ENCODE measurements around the gene ZNF142. TPM values are rescaled to one million over a fixed set of nuclear protein-coding genes. Genes with fewer than 3 reads are reported as not detected.

Gene ZNF142
- total and polyA plus RNA-seq, 12 donors: 4.4 to 29.5 (median 22.0) TPM

DNA sequence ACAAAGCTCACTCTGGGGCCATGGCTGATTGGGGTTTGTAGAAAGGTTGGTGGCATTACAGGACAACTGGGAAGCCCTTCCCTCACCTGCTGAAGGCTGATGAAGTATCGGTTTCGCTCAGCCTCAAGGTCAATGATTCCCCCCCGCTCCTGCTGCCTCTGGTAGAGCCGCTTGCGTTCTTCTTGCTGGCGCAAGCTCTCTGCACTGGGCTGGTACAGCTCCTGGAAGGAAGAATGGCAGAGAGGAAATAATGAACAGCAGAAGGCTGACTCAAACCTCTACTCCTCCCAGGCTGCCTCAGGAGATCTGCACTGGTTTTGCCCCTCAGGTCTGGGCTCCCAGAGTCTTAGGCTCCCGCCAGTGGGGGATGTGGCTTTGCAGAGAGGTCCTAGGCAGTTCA, 5.2 kb upstream of the ZNF142 start:
- TF ChIP-seq, protein P1, sequence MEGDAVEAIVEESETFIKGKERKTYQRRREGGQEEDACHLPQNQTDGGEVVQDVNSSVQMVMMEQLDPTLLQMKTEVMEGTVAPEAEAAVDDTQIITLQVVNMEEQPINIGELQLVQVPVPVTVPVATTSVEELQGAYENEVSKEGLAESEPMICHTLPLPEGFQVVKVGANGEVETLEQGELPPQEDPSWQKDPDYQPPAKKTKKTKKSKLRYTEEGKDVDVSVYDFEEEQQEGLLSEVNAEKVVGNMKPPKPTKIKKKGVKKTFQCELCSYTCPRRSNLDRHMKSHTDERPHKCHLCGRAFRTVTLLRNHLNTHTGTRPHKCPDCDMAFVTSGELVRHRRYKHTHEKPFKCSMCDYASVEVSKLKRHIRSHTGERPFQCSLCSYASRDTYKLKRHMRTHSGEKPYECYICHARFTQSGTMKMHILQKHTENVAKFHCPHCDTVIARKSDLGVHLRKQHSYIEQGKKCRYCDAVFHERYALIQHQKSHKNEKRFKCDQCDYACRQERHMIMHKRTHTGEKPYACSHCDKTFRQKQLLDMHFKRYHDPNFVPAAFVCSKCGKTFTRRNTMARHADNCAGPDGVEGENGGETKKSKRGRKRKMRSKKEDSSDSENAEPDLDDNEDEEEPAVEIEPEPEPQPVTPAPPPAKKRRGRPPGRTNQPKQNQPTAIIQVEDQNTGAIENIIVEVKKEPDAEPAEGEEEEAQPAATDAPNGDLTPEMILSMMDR (IDR thresholded peaks at IDR 0.05): no peak
- Histone ChIP-seq H3K9me3 (no peaks in the 10 kb centered on the region), H3K27ac (no peak overlapping the region), H3K27me3 (no peaks in the 10 kb centered on the region), H3K4me1 (peaks cover 0 to 17% (median 9%) of the 10 kb centered on the region in 9 donors), H3K36me3 (peaks cover 0 to 84% (median 59%) of the 10 kb centered on the region in 9 donors), H3K4me3 (no peak overlapping the region)
- intact Hi-C loops (cut with DNase I): no loop called here
- DNase-seq (no peak), ATAC-seq (no peak)
- 94 to 97% methylated on average over 7 of the region's 7 CpGs for WGBS, 2 donors

DNA sequence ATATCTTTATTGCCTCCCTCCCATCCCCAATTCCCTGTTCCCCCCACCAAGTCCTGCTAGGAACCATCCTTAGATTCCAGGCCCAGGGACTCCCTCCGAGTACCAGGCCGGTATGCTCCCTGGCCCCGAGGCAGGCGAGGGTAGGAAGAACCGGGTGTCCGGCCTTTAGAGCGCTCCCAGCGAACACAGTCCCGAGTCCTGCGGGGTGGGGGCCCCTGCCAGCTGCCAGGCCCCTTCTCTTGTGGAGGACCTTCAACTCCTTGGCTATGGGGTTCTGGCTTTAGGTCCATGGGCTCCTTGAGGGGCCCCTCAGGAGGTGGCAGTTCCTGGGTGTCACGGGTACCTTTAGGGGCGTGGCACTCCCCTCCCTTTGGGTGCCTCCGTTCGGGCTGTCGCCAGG, 4.5 kb upstream of the ZNF142 start:
- Histone ChIP-seq H3K9me3 (no peaks in the 10 kb centered on the region), H3K4me3 (no peak overlapping the region), H3K27ac (no peak overlapping the region), H3K4me1 (peaks cover 0 to 12% (median 9%) of the 10 kb centered on the region in 9 donors), H3K27me3 (no peaks in the 10 kb centered on the region), H3K36me3 (peaks cover 0 to 78% (median 59%) of the 10 kb centered on the region in 9 donors)
- 90 to 91% methylated on average over 15 of the region's 15 CpGs for WGBS, 2 donors
- TF ChIP-seq, protein P1 (IDR thresholded peaks at IDR 0.05): no peak
- DNase-seq (no peak), ATAC-seq (no peak)
- intact Hi-C loops (cut with DNase I): no loop called here

DNA sequence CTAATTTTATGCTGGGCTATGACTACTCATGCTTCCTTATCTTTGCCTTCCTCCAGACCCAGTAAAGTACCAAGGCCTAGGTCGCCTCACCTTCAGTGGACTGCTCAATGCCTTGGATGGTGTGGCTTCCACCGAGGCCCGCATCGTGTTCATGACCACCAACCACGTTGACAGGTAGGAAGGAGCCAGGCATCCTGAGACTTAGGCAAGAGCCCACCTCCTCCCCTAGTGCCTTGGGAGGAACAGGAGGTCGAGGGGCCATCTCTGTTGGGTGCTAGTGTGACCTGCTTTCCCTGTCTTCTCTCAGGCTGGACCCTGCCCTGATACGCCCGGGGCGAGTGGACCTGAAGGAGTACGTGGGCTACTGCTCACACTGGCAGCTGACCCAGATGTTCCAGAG, 3.4 kb upstream of the ZNF142 start:
- DNase-seq: no peak
- Histone ChIP-seq H3K27ac (no peak overlapping the region), H3K27me3 (no peaks in the 10 kb centered on the region), H3K36me3 (peaks cover 0 to 72% (median 50%) of the 10 kb centered on the region in 9 donors), H3K4me3 (no peak overlapping the region), H3K4me1 (peaks cover 3 to 23% (median 20%) of the 10 kb centered on the region in 9 donors), H3K9me3 (no peaks in the 10 kb centered on the region)
- intact Hi-C loops (cut with DNase I): no loop called here
- ATAC-seq: no peak
- TF ChIP-seq, protein P1 (IDR thresholded peaks at IDR 0.05): no peak
- WGBS, 2 donors: 88 to 92% methylated on average over 10 of the region's 10 CpGs

DNA sequence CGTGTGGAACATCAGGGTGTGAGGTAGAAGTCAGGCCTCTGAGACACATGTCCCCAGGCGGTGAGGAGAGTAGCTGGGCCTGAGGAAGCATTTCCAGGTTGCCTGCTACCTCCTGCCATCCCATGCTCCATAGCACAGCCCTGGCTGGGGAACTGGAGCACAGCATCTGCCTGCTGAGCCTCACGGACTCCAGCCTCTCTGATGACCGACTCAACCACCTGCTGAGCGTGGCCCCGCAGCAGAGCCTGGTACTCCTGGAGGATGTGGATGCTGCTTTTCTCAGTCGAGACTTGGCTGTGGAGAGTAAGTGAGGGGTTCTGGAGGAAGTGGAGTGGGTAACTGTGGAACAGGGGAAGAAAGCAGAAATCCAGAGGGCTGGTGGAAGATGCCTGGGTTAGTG, 3.0 kb upstream of the ZNF142 start:
- TF ChIP-seq, protein P1 (IDR thresholded peaks at IDR 0.05): no peak
- intact Hi-C loops (cut with DNase I): no loop called here
- WGBS, 2 donors: 87 to 88% methylated on average over 7 of the region's 7 CpGs
- Histone ChIP-seq H3K36me3 (peaks cover 0 to 72% (median 46%) of the 10 kb centered on the region in 9 donors), H3K4me1 (peaks cover 3 to 27% (median 22%) of the 10 kb centered on the region in 9 donors), H3K27ac (no peak overlapping the region), H3K4me3 (no peak overlapping the region), H3K9me3 (no peaks in the 10 kb centered on the region), H3K27me3 (no peaks in the 10 kb centered on the region)
- DNase-seq (no peak), ATAC-seq (no peak)

All from heart right ventricle (tissue), 16 donors.